DND-41 (cell line): ENCODE results near the gene ATP8A2.

ENCODE experiments used
- ATAC-seq: fragments of 200-7000 bp; cut with Tn5 transposase; 3 replicates; pipeline ENCODE4 v1.9.1; 2021; ENCODE audit warnings: low read depth; ENCODE audit not compliant: insufficient read depth
- DNase-seq: peaks from one replicate; pipeline ENCODE4 v3.0.0-alpha.2; 2020
- H2AFZ ChIP-seq: 2 replicates; pipeline ENCODE4 v1.6.0; 2012; ENCODE audit warnings: low read depth, low read length
- H3K27ac ChIP-seq: 2 replicates; pipeline ENCODE4 v1.5.1; 2012; ENCODE audit warnings: low read length, inconsistent platforms
- H3K27me3 ChIP-seq: fragments of 200-600 bp; sonication (generic); 2 replicates; pipeline ENCODE4 v1.6.0; 2012; ENCODE audit warnings: low read length, mild to moderate bottlenecking, inconsistent platforms; ENCODE audit not compliant: insufficient read depth, poor library complexity
- H3K36me3 ChIP-seq: 2 replicates; pipeline ENCODE4 v1.5.1; 2012; ENCODE audit warnings: low read length, inconsistent platforms; ENCODE audit not compliant: insufficient read depth
- H3K4me1 ChIP-seq: 2 replicates; pipeline ENCODE4 v1.5.1; 2012; ENCODE audit warnings: mild to moderate bottlenecking, low read length; ENCODE audit not compliant: insufficient read depth
- H3K4me2 ChIP-seq: 2 replicates; pipeline ENCODE4 v1.6.0; 2012; ENCODE audit warnings: mild to moderate bottlenecking, moderate library complexity, low read length, inconsistent platforms; ENCODE audit not compliant: insufficient read depth
- H3K4me3 ChIP-seq, 2 experiments: fragments of 200-600 bp in 1 of 2; shearing (Covaris generic) in 1 of 2; 2 replicates each; pipeline ENCODE4 v1.5.1; 2012 to 2016; ENCODE audit warnings: inconsistent platforms in 2 of 2, low read length in 2 of 2, mild to moderate bottlenecking in 2 of 2, low read depth in 1 of 2, moderate library complexity in 1 of 2
- H3K79me2 ChIP-seq: 2 replicates; pipeline ENCODE4 v1.6.0; 2012; ENCODE audit warnings: low read length, inconsistent platforms; ENCODE audit not compliant: insufficient read depth
- H3K9ac ChIP-seq: 2 replicates; pipeline ENCODE4 v1.6.0; 2012; ENCODE audit warnings: low read depth, mild to moderate bottlenecking, inconsistent platforms, low read length, moderate library complexity
- H3K9me3 ChIP-seq: 2 replicates; pipeline ENCODE4 v1.5.1; 2012; ENCODE audit warnings: low read length, moderate library complexity, mild to moderate bottlenecking, inconsistent platforms; ENCODE audit not compliant: insufficient read depth, severe bottlenecking
- H4K20me1 ChIP-seq: 2 replicates; pipeline ENCODE4 v1.6.0; 2012; ENCODE audit warnings: low read length; ENCODE audit not compliant: insufficient read depth
- EZH2 ChIP-seq: IDR thresholded peaks from 3 replicates; pipeline ENCODE4 v1.6.1; 2012; ENCODE audit warnings: borderline replicate concordance, low read depth, mild to moderate bottlenecking, moderate library complexity, low read length, inconsistent platforms; ENCODE audit not compliant: severe bottlenecking
- TF ChIP-seq, protein P1 (sequence below): IDR thresholded peaks from 2 replicates; pipeline ENCODE4 v1.5.1; 2012; ENCODE audit warnings: borderline replicate concordance, low read length, moderate library complexity, mild to moderate bottlenecking; ENCODE audit not compliant: poor library complexity, severe bottlenecking; ENCODE audit errors: extremely low read depth

Gene ATP8A2

DNA sequence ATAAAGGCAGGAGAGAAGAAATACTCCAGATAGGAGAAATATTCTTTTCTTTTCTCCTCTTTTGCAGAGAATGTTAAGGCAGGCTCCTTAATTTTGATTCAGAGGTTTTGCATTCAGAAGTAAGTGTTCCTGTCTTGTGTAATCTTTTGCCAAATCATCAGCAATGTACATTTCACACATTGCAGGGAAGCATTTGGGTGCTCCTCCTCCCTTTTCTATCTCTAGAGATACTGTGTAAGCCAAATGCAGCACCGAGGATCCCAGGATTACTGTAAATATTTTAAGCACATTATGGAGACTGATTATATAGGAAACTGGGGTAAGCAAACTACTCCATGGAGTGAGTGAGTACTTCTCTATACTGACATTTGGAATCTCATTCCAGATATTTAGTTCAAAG, 7.2 kb downstream of the ATP8A2 start:
- H3K36me3 ChIP-seq, result no peaks in the 10 kb centered on the region
- no peak for DNase-seq
- no peaks in the 10 kb centered on the region for H3K4me1 ChIP-seq
- no peak overlapping the region for H3K27ac ChIP-seq
- H3K79me2 ChIP-seq, result no peaks in the 10 kb centered on the region
- no peak for ATAC-seq
- TF ChIP-seq, protein P1, sequence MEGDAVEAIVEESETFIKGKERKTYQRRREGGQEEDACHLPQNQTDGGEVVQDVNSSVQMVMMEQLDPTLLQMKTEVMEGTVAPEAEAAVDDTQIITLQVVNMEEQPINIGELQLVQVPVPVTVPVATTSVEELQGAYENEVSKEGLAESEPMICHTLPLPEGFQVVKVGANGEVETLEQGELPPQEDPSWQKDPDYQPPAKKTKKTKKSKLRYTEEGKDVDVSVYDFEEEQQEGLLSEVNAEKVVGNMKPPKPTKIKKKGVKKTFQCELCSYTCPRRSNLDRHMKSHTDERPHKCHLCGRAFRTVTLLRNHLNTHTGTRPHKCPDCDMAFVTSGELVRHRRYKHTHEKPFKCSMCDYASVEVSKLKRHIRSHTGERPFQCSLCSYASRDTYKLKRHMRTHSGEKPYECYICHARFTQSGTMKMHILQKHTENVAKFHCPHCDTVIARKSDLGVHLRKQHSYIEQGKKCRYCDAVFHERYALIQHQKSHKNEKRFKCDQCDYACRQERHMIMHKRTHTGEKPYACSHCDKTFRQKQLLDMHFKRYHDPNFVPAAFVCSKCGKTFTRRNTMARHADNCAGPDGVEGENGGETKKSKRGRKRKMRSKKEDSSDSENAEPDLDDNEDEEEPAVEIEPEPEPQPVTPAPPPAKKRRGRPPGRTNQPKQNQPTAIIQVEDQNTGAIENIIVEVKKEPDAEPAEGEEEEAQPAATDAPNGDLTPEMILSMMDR, result no peak
- TF ChIP-seq EZH2, result no peak
- H3K27me3 ChIP-seq, result peaks cover 9% of the 10 kb centered on the region
- no peak overlapping the region for H3K4me2 ChIP-seq
- no peaks in the 10 kb centered on the region for H4K20me1 ChIP-seq
- no peak overlapping the region for H3K4me3 ChIP-seq
- no peak overlapping the region for H3K9ac ChIP-seq
- H3K9me3 ChIP-seq, result no peaks in the 10 kb centered on the region
- H2AFZ ChIP-seq, result no peak overlapping the region

DNA sequence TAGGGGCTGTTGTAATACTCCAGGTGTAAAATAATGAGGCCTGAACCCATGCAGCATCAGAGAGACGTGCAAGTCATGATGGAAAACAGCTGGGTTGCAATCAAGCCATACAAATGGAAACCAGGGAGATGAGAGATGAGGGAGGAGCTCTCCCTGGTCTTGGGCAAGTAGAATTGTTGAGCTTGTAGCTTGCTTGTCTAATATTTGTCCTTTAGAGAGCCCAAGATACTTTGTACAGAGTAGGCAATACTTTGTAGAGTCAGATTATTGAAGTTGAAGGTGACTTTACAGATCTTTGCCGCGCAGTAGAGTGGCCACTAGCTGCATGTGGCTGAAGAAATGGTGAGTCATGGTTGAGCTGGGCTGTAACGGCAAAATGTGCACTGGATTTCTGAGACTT, 8.3 kb downstream of the ATP8A2 start:
- Histone ChIP-seq H3K9ac (no peak overlapping the region), H3K4me2 (no peak overlapping the region), H3K4me1 (no peaks in the 10 kb centered on the region), H3K36me3 (no peaks in the 10 kb centered on the region), H3K4me3 (no peak overlapping the region), H3K9me3 (no peaks in the 10 kb centered on the region), H3K27ac (no peak overlapping the region), H3K79me2 (no peaks in the 10 kb centered on the region), H2AFZ (no peak overlapping the region), H3K27me3 (peaks cover 13% of the 10 kb centered on the region), H4K20me1 (no peaks in the 10 kb centered on the region)
- TF ChIP-seq EZH2, result no peak
- no peak for ATAC-seq
- no peak for DNase-seq

DNA sequence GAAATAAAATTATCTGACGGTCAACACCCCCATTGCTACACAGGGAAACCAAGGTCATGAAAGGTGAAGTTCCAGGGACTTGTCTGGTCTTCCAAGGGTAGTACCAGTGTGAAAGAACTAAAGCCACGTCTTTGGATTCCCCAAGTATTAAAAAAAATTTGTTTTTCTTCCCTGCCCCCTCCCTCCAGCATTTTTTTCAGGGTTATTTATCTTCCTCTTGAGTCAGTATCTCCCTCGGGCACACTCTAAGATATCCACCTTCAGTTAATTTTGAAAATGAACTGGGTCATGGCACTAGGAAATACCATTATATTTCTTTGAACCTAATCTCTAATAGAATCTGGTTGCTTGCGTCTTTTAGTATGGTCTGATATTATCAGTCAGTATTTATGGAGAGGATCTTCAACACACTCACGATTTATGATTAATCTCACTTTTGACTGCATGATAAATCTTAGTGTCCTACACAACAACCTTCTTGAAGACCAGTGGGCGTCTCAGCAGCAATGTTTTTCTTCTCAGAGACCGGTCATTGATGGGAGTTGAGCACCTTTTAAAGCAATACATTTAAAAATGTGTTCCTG, 9.1 kb downstream of the ATP8A2 start:
- Histone ChIP-seq H3K79me2 (no peaks in the 10 kb centered on the region), H3K4me2 (no peak overlapping the region), H3K9ac (no peak overlapping the region), H3K9me3 (no peaks in the 10 kb centered on the region), H3K36me3 (no peaks in the 10 kb centered on the region), H3K4me1 (no peaks in the 10 kb centered on the region), H2AFZ (no peak overlapping the region), H3K27ac (no peak overlapping the region), H4K20me1 (no peaks in the 10 kb centered on the region), H3K27me3 (peaks cover 15% of the 10 kb centered on the region), H3K4me3 (no peak overlapping the region)
- TF ChIP-seq, protein P1, result no peak
- TF ChIP-seq EZH2, result no peak
- no peak for DNase-seq
- ATAC-seq, result no peak

DNA sequence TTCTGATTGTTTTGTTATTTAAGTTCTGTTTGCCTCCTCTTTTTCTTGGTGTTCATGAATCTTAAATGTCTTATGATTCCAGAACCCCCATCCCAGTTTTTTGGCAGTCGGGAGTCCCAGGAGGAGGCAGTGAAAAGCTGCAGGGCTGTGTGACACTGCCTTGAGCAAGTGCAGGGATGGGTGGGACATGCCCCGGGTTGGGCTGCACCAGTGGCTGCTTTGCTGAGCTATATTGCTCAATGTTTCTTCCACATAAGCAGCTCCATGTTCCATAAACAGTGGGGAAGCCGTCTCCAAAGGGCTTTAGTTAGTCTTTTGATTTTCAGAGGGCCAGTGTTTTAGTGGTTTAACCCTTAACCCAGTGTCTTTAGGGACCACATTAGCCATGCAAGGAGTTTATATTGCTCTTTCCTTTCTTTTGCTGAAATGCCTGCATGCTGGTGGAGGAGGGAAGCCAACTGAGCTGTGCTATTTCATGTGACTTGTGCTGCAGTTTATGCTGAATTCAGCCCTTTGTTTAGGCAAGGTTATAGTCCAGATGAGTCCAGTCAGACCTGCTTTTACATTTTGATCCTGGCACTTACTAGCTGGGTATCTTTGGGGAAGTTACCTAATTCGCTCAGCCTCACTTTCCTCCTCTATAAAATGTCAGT, 13.1 kb downstream of the ATP8A2 start:
- no peaks in the 10 kb centered on the region for H3K79me2 ChIP-seq
- H2AFZ ChIP-seq, result no peak overlapping the region
- H3K4me1 ChIP-seq, result no peaks in the 10 kb centered on the region
- no peaks in the 10 kb centered on the region for H3K36me3 ChIP-seq
- TF ChIP-seq, protein P1, result no peak
- no peak for TF ChIP-seq EZH2
- H3K9me3 ChIP-seq, result no peaks in the 10 kb centered on the region
- no peak overlapping the region for H3K4me3 ChIP-seq
- H3K27me3 ChIP-seq, result peaks cover 15% of the 10 kb centered on the region
- H3K4me2 ChIP-seq, result no peak overlapping the region
- no peak overlapping the region for H3K27ac ChIP-seq
- H4K20me1 ChIP-seq, result no peaks in the 10 kb centered on the region
- DNase-seq (no peak), ATAC-seq (no peak)
- no peak overlapping the region for H3K9ac ChIP-seq
